GM12873 (cell line): ENCODE data around the gene ZDHHC13.

Experiments
- TF ChIP-seq, protein P1 (sequence below): IDR thresholded peaks from 2 replicates; pipeline ENCODE4 v1.5.1; 2012; ENCODE audit warnings: low read depth, mild to moderate bottlenecking, moderate library complexity, low read length, control low read depth; ENCODE audit not compliant: insufficient read depth; ENCODE audit errors: missing control alignments

ZDHHC13 gene

DNA sequence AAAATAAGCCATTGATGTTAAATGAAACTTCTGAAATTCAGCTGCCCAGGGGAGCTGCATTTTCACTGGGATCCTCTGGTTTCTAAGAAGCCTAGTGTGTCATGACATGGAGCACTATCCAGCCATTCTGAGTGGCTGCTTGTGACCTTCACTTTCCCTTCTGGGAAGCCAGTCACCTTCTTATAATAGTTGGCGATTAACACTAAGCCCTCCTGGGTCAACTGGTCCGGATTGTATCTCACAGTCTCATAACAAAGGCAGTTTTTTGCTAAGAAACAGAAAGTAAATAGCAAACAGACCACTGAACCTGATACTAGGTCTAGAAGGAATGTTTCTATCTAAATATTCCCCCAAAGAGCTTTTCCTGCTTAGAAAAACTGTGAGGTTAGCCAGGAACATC is 76.9 kb downstream of the ZDHHC13 start:
- TF ChIP-seq, protein P1, sequence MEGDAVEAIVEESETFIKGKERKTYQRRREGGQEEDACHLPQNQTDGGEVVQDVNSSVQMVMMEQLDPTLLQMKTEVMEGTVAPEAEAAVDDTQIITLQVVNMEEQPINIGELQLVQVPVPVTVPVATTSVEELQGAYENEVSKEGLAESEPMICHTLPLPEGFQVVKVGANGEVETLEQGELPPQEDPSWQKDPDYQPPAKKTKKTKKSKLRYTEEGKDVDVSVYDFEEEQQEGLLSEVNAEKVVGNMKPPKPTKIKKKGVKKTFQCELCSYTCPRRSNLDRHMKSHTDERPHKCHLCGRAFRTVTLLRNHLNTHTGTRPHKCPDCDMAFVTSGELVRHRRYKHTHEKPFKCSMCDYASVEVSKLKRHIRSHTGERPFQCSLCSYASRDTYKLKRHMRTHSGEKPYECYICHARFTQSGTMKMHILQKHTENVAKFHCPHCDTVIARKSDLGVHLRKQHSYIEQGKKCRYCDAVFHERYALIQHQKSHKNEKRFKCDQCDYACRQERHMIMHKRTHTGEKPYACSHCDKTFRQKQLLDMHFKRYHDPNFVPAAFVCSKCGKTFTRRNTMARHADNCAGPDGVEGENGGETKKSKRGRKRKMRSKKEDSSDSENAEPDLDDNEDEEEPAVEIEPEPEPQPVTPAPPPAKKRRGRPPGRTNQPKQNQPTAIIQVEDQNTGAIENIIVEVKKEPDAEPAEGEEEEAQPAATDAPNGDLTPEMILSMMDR, result no peak

DNA sequence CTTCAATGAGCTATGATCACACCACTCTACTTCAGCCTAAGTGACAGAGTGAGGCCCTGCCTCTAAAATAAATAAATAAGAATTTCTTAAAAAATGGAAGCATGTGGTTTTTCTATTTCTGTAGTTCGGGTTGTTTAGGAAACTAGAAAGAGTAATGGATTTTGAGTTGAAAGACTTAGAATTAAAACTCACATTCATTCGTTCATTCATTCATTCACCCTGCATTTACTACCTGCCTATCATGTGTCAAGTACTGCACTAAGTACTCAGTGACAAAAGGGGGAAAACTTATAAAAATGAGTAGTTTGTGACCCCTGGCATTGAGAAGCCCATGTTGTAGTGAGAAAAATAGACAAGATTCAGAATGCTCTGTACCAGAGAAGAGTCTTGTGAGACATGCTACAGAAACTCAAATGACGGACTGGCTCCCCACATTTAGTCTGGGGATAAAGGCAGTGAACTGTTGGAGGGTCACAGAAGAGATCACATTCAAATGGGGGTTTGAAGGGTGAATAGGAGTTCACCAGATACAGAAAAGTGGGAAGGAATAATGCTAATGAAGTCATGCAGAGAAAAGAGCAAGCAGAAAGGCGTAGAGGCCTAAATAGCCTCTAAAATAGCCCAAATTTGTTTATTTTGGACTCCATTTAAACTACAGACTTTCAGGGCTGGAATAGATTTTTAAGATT is 77.8 kb downstream of the ZDHHC13 start:
- TF ChIP-seq, protein P1, result no peak

DNA sequence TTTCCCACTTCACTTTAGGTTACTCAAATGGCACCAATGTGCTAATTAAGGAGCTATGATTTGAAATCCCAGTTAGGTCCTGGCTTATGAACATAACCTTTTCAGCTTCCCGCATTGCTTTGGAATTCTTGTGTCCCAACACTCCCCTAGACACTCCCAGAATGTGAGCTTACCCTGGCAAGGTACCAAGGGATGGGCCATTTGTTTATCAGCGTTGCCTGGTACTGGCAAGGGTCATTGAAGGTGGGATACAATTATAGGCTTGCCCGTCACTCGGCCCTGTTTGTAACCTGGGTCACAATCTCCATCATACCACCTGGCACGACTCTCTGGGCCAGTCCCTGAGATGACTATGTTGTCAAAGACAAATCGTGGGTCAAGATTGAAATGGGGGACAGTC is 79.5 kb downstream of the ZDHHC13 start:
- TF ChIP-seq, protein P1, result no peak

DNA sequence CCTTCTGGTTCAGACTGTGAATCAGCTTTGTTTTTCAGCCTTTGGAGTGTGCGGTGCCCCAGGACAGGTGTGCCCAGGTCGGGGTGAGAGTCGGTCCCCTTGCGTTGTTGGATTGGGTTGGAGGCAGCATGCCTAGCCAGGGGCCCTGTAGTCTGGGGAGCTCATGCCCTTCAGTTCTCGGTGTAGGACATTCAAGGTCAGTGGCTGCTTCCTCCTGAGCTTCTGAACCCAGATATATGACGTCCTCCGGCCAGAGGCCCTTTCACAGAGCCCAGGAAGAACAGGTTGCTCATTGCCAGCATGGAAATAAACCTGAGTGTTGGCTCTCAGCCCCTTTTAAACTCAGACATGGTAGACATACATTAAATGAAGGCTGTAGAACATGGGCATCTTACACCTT is 82.1 kb downstream of the ZDHHC13 start:
- TF ChIP-seq, protein P1, result no peak

DNA sequence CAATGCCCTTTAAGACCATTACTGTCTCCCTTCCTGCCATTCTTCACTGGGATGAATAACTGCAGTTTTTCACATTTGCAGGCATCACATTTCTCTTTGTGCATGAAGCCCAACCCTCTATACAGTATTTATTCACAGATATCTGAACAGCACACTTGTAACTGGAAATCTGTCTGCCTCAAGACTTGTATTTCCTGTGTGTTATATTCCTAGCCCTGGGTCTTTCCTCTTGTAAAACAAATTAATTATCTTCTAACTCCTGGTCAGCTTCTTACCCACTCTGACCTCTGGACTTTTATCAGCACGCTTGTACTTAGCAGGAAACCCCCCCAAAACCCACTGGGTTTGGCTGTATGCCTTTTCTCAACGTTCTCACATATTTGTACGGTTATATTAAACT is 82.8 kb downstream of the ZDHHC13 start:
- TF ChIP-seq, protein P1, result no peak

DNA sequence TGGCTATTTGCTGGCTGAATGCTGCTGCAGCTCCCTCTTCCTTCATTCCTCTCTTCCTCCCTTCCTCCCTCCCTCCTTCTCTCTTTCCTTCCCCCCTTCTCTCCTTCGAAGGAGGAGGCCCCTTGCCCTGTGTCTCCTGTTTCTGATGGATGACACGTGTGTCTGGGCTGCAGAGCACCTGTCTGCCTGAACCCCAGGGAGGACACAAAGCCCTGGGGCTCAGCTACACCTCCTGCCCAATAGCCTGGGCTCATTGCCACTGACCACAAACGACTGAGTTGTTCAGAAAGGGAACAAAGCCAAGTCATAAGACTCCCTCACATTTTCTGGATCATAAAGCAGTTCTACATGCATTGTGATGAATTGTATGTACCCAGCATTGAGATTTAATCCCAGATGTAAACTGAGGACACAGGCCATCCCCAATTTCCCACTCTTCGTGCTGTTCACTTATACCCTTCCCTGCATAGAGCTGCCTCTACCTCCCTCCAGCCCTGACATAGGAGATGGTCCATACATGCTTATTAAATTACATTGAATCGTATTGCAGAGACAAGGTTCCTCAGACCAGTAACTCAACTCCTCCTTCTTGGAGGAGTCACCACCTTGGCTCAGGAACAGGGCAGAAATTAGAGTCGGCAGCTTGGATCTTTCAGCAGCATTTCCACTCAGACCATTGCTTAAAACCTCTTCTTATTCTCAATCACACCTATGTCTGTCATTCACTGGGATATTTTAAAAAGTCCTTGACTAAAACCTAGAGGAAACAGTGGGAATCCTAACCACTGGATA is 83.6 kb downstream of the ZDHHC13 start:
- TF ChIP-seq, protein P1, result no peak

DNA sequence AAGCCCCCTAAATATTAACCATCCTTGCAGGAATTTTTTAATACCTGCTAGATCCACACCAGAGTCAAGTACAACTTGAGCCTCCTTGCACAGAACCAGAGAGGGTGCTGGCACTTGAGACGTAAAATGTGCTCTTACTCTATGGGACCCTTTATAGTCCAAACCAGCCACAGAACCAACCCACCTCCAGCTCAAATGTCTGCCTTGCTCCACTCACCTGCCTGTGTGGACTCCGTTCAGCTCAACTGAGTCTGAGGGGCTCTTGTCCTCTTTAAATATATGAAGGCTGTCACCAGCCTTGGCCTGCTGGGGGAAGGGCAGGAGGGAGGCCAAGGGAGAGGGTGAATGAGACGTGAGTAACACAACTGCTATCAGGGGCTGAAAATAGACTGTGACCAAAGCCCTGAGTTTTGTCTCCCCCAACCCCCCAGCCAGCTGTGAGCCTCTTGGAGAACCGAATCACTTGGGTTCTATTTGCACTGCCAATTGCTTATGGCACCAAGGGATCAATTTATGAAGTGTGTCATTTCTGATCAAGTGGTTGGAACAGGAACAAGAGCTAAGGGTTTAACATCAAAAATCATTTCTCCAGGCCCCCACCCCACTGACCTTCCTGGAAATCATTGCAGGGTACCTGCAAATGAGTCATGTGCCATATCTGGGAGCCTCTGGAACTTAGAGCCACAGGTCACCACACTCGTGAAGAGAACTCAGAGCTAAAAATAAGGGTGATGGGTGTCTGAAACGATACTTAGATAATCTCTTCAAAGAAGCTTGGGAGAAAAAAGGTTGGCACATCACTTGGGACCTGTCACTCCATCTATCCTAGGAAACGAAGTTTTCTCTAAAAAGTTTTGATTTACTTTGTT is 85.0 kb downstream of the ZDHHC13 start, which contains the start of gene CSRP3:
Gene CSRP3, minus strand, starts transcription at position 247 of the 869 bp plus-strand sequence. CDS start 9,535 bp downstream, outside the sequence.
- TF ChIP-seq, protein P1, result no peak
